ENCODE measurements around the gene B4GALNT4.

The B4GALNT4 gene

DNA sequence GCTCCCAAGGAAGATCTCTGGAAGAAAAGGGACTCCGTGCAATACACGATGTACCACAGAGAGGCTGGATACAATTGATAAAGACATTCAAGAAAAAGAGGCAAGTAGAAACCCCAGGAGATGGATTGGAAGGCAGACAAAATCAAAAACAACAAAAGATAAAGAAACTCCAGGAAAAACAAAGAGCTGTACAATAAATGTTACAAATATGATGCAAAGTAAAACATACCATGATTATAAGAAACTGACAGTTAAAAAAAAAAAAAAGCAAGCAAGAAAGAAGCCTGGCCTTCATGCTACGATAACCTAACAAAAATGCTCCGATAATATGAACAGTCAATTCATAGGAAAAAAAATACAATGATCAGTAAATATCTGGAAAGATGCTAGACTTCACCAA is 56.0 kb downstream of the B4GALNT4 start:
- Histone ChIP-seq H3K36me3 (ENCODE audit: insufficient read depth, low read length) (no peaks in the 10 kb centered on the region), H4K20me1 (ENCODE audit: insufficient read depth, low read length) (no peaks in the 10 kb centered on the region), H3K4me2 (ENCODE audit: insufficient read depth, low read length) (no peak overlapping the region), H3K27ac (ENCODE audit: low read length) (no peak overlapping the region), H3K4me1 (ENCODE audit: insufficient read depth, low read length) (no peaks in the 10 kb centered on the region), H3K79me2 (ENCODE audit: insufficient read depth, low read length) (no peaks in the 10 kb centered on the region), H3K27me3 (ENCODE audit: insufficient read depth, low read length, poor library complexity) (no peaks in the 10 kb centered on the region), H3K4me3 (ENCODE audit: low read depth in 1 of 2, low read length in 2 of 2) (no peak overlapping the region), H2AFZ (ENCODE audit: low read depth, low read length) (no peak overlapping the region), H3K9me3 (ENCODE audit: insufficient read depth, low read length, severe bottlenecking) (no peaks in the 10 kb centered on the region), H3K9ac (ENCODE audit: low read depth, low read length) (no peak overlapping the region)
- no peak for ATAC-seq (ENCODE audit: insufficient read depth, low read depth)
- no peak for TF ChIP-seq EZH2 (IDR thresholded peaks at IDR 0.05; ENCODE audit: borderline replicate concordance, low read depth, low read length, severe bottlenecking)
- TF ChIP-seq, protein P1, sequence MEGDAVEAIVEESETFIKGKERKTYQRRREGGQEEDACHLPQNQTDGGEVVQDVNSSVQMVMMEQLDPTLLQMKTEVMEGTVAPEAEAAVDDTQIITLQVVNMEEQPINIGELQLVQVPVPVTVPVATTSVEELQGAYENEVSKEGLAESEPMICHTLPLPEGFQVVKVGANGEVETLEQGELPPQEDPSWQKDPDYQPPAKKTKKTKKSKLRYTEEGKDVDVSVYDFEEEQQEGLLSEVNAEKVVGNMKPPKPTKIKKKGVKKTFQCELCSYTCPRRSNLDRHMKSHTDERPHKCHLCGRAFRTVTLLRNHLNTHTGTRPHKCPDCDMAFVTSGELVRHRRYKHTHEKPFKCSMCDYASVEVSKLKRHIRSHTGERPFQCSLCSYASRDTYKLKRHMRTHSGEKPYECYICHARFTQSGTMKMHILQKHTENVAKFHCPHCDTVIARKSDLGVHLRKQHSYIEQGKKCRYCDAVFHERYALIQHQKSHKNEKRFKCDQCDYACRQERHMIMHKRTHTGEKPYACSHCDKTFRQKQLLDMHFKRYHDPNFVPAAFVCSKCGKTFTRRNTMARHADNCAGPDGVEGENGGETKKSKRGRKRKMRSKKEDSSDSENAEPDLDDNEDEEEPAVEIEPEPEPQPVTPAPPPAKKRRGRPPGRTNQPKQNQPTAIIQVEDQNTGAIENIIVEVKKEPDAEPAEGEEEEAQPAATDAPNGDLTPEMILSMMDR (IDR thresholded peaks at IDR 0.05; ENCODE audit: borderline replicate concordance, extremely low read depth, low read length, poor library complexity, severe bottlenecking) = no peak
- DNase-seq = no peak

GRCh38 chr11:426851-427250 is 57.6 kb downstream of the B4GALNT4 start:
- DNase-seq = no peak
- Histone ChIP-seq H4K20me1 (ENCODE audit: insufficient read depth, low read length) (no peaks in the 10 kb centered on the region), H2AFZ (ENCODE audit: low read depth, low read length) (no peak overlapping the region), H3K27ac (ENCODE audit: low read length) (no peak overlapping the region), H3K27me3 (ENCODE audit: insufficient read depth, low read length, poor library complexity) (no peaks in the 10 kb centered on the region), H3K4me1 (ENCODE audit: insufficient read depth, low read length) (no peaks in the 10 kb centered on the region), H3K79me2 (ENCODE audit: insufficient read depth, low read length) (no peaks in the 10 kb centered on the region), H3K9ac (ENCODE audit: low read depth, low read length) (no peak overlapping the region), H3K4me3 (ENCODE audit: low read depth in 1 of 2, low read length in 2 of 2) (no peak overlapping the region), H3K9me3 (ENCODE audit: insufficient read depth, low read length, severe bottlenecking) (no peaks in the 10 kb centered on the region), H3K36me3 (ENCODE audit: insufficient read depth, low read length) (no peaks in the 10 kb centered on the region), H3K4me2 (ENCODE audit: insufficient read depth, low read length) (no peak overlapping the region)
- no peak for ATAC-seq (ENCODE audit: insufficient read depth, low read depth)
- TF ChIP-seq, protein P1 (IDR thresholded peaks at IDR 0.05; ENCODE audit: borderline replicate concordance, extremely low read depth, low read length, poor library complexity, severe bottlenecking) = no peak
- TF ChIP-seq EZH2 (IDR thresholded peaks at IDR 0.05; ENCODE audit: borderline replicate concordance, low read depth, low read length, severe bottlenecking) = no peak

- TF ChIP-seq EZH2 (IDR thresholded peaks at IDR 0.05; ENCODE audit: borderline replicate concordance, low read depth, low read length, severe bottlenecking) = no peak
- TF ChIP-seq, protein P1 (IDR thresholded peaks at IDR 0.05; ENCODE audit: borderline replicate concordance, extremely low read depth, low read length, poor library complexity, severe bottlenecking) = no peak
- Histone ChIP-seq H3K4me3 (ENCODE audit: low read depth in 1 of 2, low read length in 2 of 2) (no peak overlapping the region), H3K4me2 (ENCODE audit: insufficient read depth, low read length) (no peak overlapping the region), H3K9me3 (ENCODE audit: insufficient read depth, low read length, severe bottlenecking) (no peaks in the 10 kb centered on the region), H3K79me2 (ENCODE audit: insufficient read depth, low read length) (no peaks in the 10 kb centered on the region), H3K9ac (ENCODE audit: low read depth, low read length) (no peak overlapping the region), H3K27me3 (ENCODE audit: insufficient read depth, low read length, poor library complexity) (no peaks in the 10 kb centered on the region), H4K20me1 (ENCODE audit: insufficient read depth, low read length) (no peaks in the 10 kb centered on the region), H2AFZ (ENCODE audit: low read depth, low read length) (no peak overlapping the region), H3K36me3 (ENCODE audit: insufficient read depth, low read length) (no peaks in the 10 kb centered on the region), H3K4me1 (ENCODE audit: insufficient read depth, low read length) (no peaks in the 10 kb centered on the region), H3K27ac (ENCODE audit: low read length) (no peak overlapping the region)
- ATAC-seq (ENCODE audit: insufficient read depth, low read depth) = no peak
- no peak for DNase-seq
These were observed 59.0 kb downstream of the B4GALNT4 start for GRCh38 chr11:428295-428694.

GRCh38 chr11:429391-429790 is 60.1 kb downstream of the B4GALNT4 start:
- Histone ChIP-seq H3K9me3 (ENCODE audit: insufficient read depth, low read length, severe bottlenecking) (no peaks in the 10 kb centered on the region), H3K27me3 (ENCODE audit: insufficient read depth, low read length, poor library complexity) (no peaks in the 10 kb centered on the region), H3K9ac (ENCODE audit: low read depth, low read length) (no peak overlapping the region), H3K27ac (ENCODE audit: low read length) (no peak overlapping the region), H3K4me2 (ENCODE audit: insufficient read depth, low read length) (no peak overlapping the region), H3K4me3 (ENCODE audit: low read depth in 1 of 2, low read length in 2 of 2) (no peak overlapping the region), H4K20me1 (ENCODE audit: insufficient read depth, low read length) (no peaks in the 10 kb centered on the region), H3K36me3 (ENCODE audit: insufficient read depth, low read length) (no peaks in the 10 kb centered on the region), H3K79me2 (ENCODE audit: insufficient read depth, low read length) (no peaks in the 10 kb centered on the region), H2AFZ (ENCODE audit: low read depth, low read length) (no peak overlapping the region), H3K4me1 (ENCODE audit: insufficient read depth, low read length) (no peaks in the 10 kb centered on the region)
- no peak for DNase-seq
- TF ChIP-seq EZH2 (IDR thresholded peaks at IDR 0.05; ENCODE audit: borderline replicate concordance, low read depth, low read length, severe bottlenecking) = no peak
- TF ChIP-seq, protein P1 (IDR thresholded peaks at IDR 0.05; ENCODE audit: borderline replicate concordance, extremely low read depth, low read length, poor library complexity, severe bottlenecking) = no peak
- no peak for ATAC-seq (ENCODE audit: insufficient read depth, low read depth)

Data from DND-41 (cell line).